ENCODE results near the gene PPP2R5D.

PPP2R5D gene

GRCh38 chr6:43060034-43060754 is 75.8 kb downstream of the PPP2R5D start:
- no peak for DNase-seq

- DNase-seq, result no peak
Observed at GRCh38 chr6:43060755-43061633, 76.6 kb downstream of the PPP2R5D start.

- no peak for DNase-seq
Observed at GRCh38 chr6:43061861-43062260, 77.5 kb downstream of the PPP2R5D start.

Measured in NCI-H1105 (cell line).